Measurements from ENCODE around the gene CWH43.
A peak's percentile ranks its signal among the peaks of the same experiment; 100 is the strongest.

Gene CWH43

DNA sequence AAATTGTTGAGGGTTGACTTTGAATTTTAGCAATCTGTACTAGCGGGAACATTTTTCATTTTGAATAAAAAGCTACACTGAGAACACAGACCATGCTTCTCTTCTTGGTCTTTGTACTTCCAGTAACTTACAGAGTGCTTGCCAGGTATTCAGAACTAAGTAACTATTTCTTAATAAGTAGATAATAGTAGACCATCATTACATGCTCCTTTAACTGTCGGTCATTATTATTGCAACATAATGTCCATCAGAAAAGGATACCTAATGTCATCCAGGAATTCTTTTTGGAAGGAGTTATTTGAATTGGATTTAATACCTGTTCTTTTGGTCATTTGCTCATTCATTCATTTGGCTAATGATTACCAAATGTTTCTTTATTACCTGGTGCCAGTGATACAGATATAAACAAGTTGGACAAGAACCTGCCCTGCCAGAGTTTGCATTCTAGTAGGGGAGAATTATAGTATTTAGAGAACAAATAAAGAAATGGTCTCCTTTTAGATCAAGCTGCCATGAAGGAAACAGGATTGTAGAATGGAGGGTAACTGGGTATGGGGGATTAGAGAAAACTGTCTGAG is 32.7 kb downstream of the CWH43 start:
- no peak overlapping the region for H3K4me3 ChIP-seq (ENCODE audit: low read depth, low read length)
- no peak for TF ChIP-seq MAX (IDR thresholded peaks at IDR 0.05; ENCODE audit: low read depth, low read length)
- TF ChIP-seq, protein P1, sequence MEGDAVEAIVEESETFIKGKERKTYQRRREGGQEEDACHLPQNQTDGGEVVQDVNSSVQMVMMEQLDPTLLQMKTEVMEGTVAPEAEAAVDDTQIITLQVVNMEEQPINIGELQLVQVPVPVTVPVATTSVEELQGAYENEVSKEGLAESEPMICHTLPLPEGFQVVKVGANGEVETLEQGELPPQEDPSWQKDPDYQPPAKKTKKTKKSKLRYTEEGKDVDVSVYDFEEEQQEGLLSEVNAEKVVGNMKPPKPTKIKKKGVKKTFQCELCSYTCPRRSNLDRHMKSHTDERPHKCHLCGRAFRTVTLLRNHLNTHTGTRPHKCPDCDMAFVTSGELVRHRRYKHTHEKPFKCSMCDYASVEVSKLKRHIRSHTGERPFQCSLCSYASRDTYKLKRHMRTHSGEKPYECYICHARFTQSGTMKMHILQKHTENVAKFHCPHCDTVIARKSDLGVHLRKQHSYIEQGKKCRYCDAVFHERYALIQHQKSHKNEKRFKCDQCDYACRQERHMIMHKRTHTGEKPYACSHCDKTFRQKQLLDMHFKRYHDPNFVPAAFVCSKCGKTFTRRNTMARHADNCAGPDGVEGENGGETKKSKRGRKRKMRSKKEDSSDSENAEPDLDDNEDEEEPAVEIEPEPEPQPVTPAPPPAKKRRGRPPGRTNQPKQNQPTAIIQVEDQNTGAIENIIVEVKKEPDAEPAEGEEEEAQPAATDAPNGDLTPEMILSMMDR (IDR thresholded peaks at IDR 0.05; ENCODE audit: low read depth, low read length) = no peak
- no peak for TF ChIP-seq MYC (IDR thresholded peaks at IDR 0.05; ENCODE audit: low read depth, low read length)
- TF ChIP-seq POLR2A (IDR thresholded peaks at IDR 0.05; ENCODE audit: extremely low read depth, insufficient read length) = no peak
- DNase-seq (ENCODE audit: low read depth) = no peak

DNA sequence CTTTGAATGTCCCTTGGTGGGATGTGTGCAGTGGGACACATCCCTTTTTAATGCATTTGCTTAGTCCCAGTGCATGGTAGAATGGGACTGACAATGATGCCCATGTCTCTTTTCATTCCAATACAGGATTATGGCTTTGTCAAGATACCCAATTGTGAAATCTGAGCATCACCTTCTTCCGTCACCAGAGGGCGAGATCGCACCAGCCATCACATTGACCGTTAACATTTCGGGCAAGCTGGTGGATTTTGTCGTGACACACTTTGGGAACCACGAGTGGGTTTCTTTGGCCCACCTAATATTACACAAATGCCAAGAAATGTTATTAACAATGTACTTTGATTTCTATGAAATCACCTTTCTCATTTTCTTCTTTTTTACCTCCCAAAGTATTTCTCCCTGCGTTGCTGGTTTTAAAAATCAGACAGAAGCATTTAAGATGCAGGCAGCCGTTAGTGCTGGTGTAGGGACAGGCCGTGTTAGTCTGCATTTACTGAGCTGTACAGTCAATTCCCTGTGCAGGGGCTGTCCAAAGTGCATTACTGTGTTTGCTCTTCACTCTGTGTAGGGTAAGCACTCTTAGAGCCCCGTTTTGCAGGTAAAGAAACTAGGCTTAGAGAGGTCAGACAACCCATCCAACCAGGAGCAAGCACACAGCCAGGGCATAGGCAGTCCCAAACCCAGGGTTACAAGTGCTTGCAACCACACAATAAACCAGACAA is 46.5 kb downstream of the CWH43 start:
- TF ChIP-seq, protein P1 (IDR thresholded peaks at IDR 0.05; ENCODE audit: low read depth, low read length) = peak; percentile 81
- TF ChIP-seq MYC (IDR thresholded peaks at IDR 0.05; ENCODE audit: low read depth, low read length) = no peak
- H3K4me3 ChIP-seq (ENCODE audit: low read depth, low read length) = no peak overlapping the region
- peak; percentile 56 for DNase-seq (ENCODE audit: low read depth)

GRCh38 chr4:49036528-49036927 is 50.5 kb downstream of the CWH43 start:
- TF ChIP-seq POLR2A (IDR thresholded peaks at IDR 0.05; ENCODE audit: extremely low read depth, insufficient read length) (no peak), MYC (IDR thresholded peaks at IDR 0.05; ENCODE audit: low read depth, low read length) (no peak), MAX (IDR thresholded peaks at IDR 0.05; ENCODE audit: low read depth, low read length) (no peak)
- TF ChIP-seq, protein P1 (IDR thresholded peaks at IDR 0.05; ENCODE audit: low read depth, low read length) = no peak
- no peak overlapping the region for H3K4me3 ChIP-seq (ENCODE audit: low read depth, low read length)
- peak; percentile 4 for DNase-seq (ENCODE audit: low read depth)

- DNase-seq (ENCODE audit: low read depth) = peak; percentile 40
- H3K4me3 ChIP-seq (ENCODE audit: low read depth, low read length) = no peak overlapping the region
- no peak for TF ChIP-seq MYC (IDR thresholded peaks at IDR 0.05; ENCODE audit: low read depth, low read length)
- TF ChIP-seq POLR2A (IDR thresholded peaks at IDR 0.05; ENCODE audit: extremely low read depth, insufficient read length) = no peak
- TF ChIP-seq MAX (IDR thresholded peaks at IDR 0.05; ENCODE audit: low read depth, low read length) = no peak
- TF ChIP-seq, protein P1 (IDR thresholded peaks at IDR 0.05; ENCODE audit: low read depth, low read length) = no peak
Observed at GRCh38 chr4:49044270-49044669, 58.2 kb downstream of the CWH43 start.

- no peak for DNase-seq (ENCODE audit: low read depth)
- no peak overlapping the region for H3K4me3 ChIP-seq (ENCODE audit: low read depth, low read length)
- TF ChIP-seq MAX (IDR thresholded peaks at IDR 0.05; ENCODE audit: low read depth, low read length) = no peak
- TF ChIP-seq, protein P1 (IDR thresholded peaks at IDR 0.05; ENCODE audit: low read depth, low read length) = no peak
- no peak for TF ChIP-seq MYC (IDR thresholded peaks at IDR 0.05; ENCODE audit: low read depth, low read length)
- TF ChIP-seq POLR2A (IDR thresholded peaks at IDR 0.05; ENCODE audit: extremely low read depth, insufficient read length) = no peak
Observed at GRCh38 chr4:49058306-49058705, 72.2 kb downstream of the CWH43 start.

Measured in NB4 (cell line).